Type B pancreatic cell (in vitro differentiated cells): ENCODE data around the gene CAPRIN1. TPM values are rescaled to one million over a fixed set of nuclear protein-coding genes. Genes with fewer than 3 reads are reported as not detected.
"Not testable (repeated sequence)": the region's sequence is repeated elsewhere in the genome, so short reads cannot be mapped to it uniquely, and the experiment has no call there.

Source experiments
- DNase-seq: peaks from one replicate; pipeline ENCODE4 v3.0.0; 2021; ENCODE audit warnings: mixed read lengths; ENCODE audit not compliant: unreplicated experiment; ENCODE audit errors: extremely low spot score
- H3K27ac Mint-ChIP-seq: 2 replicates; pipeline ENCODE4 v1.8.0; 2021; ENCODE audit warnings: mild to moderate bottlenecking, mixed read lengths
- H3K27me3 Mint-ChIP-seq: 2 replicates; pipeline ENCODE4 v1.8.0; 2021; ENCODE audit warnings: mixed read lengths
- H3K36me3 Mint-ChIP-seq: 2 replicates; pipeline ENCODE4 v1.8.0; 2021; ENCODE audit warnings: mixed read lengths
- H3K4me1 Mint-ChIP-seq: one replicate; pipeline ENCODE4 v1.8.0; 2021; ENCODE audit warnings: mixed read lengths; ENCODE audit not compliant: unreplicated experiment
- H3K4me3 Mint-ChIP-seq: 2 replicates; pipeline ENCODE4 v1.8.0; 2021; ENCODE audit warnings: mild to moderate bottlenecking, mixed read lengths
- H3K9me3 Mint-ChIP-seq: 2 replicates; pipeline ENCODE4 v1.8.0; 2021; ENCODE audit warnings: mixed read lengths
- CTCF ChIP-seq: fragments of 200-600 bp; sonication (generic); conservative IDR thresholded peaks from 2 replicates; pipeline ENCODE4 v1.5.0; 2021; ENCODE audit warnings: antibody characterized with exemption, mild to moderate bottlenecking
- total RNA-seq: library from RNA; stranded (reverse); gene quantifications from 2 replicates; pipeline ENCODE4 v1.2.1, GENCODE V29; 2021; ENCODE audit warnings: low replicate concordance

Gene CAPRIN1
- total RNA-seq, 1 donor from 2014 or later = 277 TPM

DNA sequence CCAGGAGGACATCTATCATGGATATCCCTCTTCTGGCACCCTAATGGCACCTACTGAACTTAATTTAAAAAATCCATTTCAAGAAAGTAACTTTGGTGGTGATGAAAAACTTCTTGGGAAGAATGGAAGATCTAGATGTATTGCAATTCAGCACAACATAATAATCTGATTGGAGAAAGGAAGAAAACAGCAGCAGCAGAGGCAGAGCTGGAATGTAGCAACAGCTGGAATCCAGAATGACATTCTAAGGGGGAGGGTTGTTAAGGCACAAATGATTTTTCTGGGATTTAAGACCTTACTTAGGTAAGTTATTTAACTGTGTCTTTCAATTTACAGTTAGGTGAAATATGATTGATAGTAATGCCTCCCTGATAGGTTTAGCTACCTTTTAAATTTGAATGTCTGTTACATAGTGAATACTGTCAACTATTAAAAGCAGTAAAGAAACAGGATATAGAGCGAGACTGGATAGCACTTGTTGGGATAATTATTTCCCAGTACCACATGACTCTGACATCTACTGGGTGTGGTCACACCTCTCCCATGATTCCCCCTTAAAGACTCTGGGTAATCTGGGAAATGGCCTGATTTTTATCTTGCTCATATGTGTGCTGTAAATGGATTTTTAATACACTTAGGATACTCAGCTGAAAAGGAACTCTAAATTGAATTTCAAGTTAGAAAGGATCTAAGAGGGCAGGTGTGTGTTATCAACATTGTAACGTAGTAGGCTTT lies 11.7 kb downstream of the CAPRIN1 start:
- Mint-ChIP-seq H3K9me3 (no peaks in the 10 kb centered on the region), H3K4me3 (no peak overlapping the region), H3K36me3 (peaks cover 40% of the 10 kb centered on the region), H3K4me1 (peaks cover 40% of the 10 kb centered on the region), H3K27me3 (no peaks in the 10 kb centered on the region), H3K27ac (no peak overlapping the region)
- no peak for DNase-seq
- no peak for TF ChIP-seq CTCF

GRCh38 chr11:34064291-34064690 lies 12.8 kb downstream of the CAPRIN1 start:
- H3K27ac Mint-ChIP-seq = peak overlapping the region; percentile 42
- H3K4me1 Mint-ChIP-seq = peaks cover 34% of the 10 kb centered on the region
- no peaks in the 10 kb centered on the region for H3K27me3 Mint-ChIP-seq
- no peaks in the 10 kb centered on the region for H3K9me3 Mint-ChIP-seq
- no peak for DNase-seq
- no peak for TF ChIP-seq CTCF
- H3K4me3 Mint-ChIP-seq = no peak overlapping the region
- peaks cover 32% of the 10 kb centered on the region for H3K36me3 Mint-ChIP-seq

- TF ChIP-seq CTCF = peak; percentile 48
- Mint-ChIP-seq H3K27ac (no peak overlapping the region), H3K27me3 (no peaks in the 10 kb centered on the region), H3K4me3 (no peak overlapping the region), H3K9me3 (no peaks in the 10 kb centered on the region), H3K36me3 (peaks cover 28% of the 10 kb centered on the region), H3K4me1 (peaks cover 30% of the 10 kb centered on the region)
- DNase-seq = no peak
Observed at GRCh38 chr11:34065505-34066203, 14.1 kb downstream of the CAPRIN1 start.

DNA sequence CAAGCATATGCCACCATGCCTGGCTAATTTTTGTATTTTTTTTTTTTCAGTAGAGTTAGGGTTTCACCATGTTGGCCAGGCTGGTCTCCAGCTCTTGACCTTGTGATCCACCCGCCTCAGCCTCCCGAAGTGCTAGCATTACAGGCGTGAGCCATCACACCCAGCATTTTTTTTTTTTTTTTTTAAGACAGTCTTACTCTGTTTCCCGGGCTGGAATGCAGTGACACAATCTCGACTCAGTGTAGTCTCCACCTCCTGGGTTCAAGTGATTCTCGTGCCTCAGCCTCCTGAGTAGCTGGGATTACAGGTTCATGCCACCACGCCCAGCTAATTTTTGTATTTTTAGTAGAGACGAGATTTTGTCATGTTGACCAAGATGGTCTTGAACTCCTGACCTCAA lies 15.2 kb downstream of the CAPRIN1 start:
- not testable (repeated sequence) for H3K27me3 Mint-ChIP-seq, DNase-seq, H3K9me3 Mint-ChIP-seq, H3K27ac Mint-ChIP-seq, H3K4me3 Mint-ChIP-seq
- peaks cover 28% of the 10 kb centered on the region for H3K36me3 Mint-ChIP-seq
- peaks cover 30% of the 10 kb centered on the region for H3K4me1 Mint-ChIP-seq

DNA sequence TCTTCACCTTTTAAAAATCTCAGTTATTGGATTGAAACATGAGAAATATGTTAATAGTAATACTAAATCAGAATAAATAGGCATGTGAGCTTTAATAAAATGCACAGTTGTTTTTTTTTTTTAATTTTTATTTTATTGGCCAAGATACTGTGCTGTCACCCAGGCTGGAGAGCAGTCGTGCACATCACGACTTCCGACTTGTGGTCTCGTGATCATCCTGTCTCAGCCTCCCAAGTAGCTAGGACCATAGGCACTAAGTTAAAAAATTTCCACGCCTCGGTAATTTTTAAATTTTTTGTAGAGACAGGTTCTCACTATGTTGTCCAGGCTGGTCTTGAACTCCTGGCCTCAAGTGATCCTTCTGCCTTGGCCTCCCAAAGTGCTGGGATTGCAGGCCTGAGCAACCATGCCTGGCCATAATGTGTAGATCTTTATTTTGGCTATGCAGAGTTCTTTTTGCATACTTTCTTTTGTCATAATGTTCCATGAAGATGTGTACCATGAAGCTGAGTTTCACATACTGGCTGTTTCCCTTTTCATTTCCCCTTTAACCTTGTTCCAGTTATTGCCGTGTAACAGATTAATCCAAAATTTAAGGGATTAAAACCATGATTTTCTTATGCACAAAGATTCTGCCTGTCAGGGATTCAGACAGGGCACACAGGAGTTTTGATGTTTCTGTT lies 16.0 kb downstream of the CAPRIN1 start:
- peaks cover 24% of the 10 kb centered on the region for H3K36me3 Mint-ChIP-seq
- H3K27ac Mint-ChIP-seq = no peak overlapping the region
- peaks cover 26% of the 10 kb centered on the region for H3K4me1 Mint-ChIP-seq
- DNase-seq = no peak
- no peaks in the 10 kb centered on the region for H3K27me3 Mint-ChIP-seq
- H3K9me3 Mint-ChIP-seq = no peaks in the 10 kb centered on the region
- no peak for TF ChIP-seq CTCF
- no peak overlapping the region for H3K4me3 Mint-ChIP-seq

GRCh38 chr11:34068111-34068510 lies 16.6 kb downstream of the CAPRIN1 start:
- Mint-ChIP-seq H3K4me1 (peaks cover 23% of the 10 kb centered on the region), H3K4me3 (no peak overlapping the region), H3K27ac (no peak overlapping the region), H3K36me3 (peaks cover 21% of the 10 kb centered on the region), H3K9me3 (no peaks in the 10 kb centered on the region), H3K27me3 (no peaks in the 10 kb centered on the region)
- no peak for DNase-seq
- TF ChIP-seq CTCF = no peak

- Mint-ChIP-seq H3K4me1 (peaks cover 12% of the 10 kb centered on the region), H3K36me3 (peaks cover 11% of the 10 kb centered on the region)
- not testable (repeated sequence) for H3K27me3 Mint-ChIP-seq, DNase-seq, H3K4me3 Mint-ChIP-seq, H3K9me3 Mint-ChIP-seq, H3K27ac Mint-ChIP-seq
Observed at GRCh38 chr11:34071306-34071705, 19.8 kb downstream of the CAPRIN1 start.
